Dermis microvascular lymphatic vessel endothelial cell (primary cell): ENCODE data around the gene VTI1A. TPM values are rescaled to one million over a fixed set of nuclear protein-coding genes. Genes with fewer than 3 reads are reported as not detected.
"Not testable (repeated sequence)": the region's sequence is repeated elsewhere in the genome, so short reads cannot be mapped to it uniquely, and the experiment has no call there.

Source experiments
- DNase-seq, 2 donors: peaks; one replicate each; pipeline versions ENCODE4 v3.0.0 to v3.0.0-alpha.2; 2010; ENCODE audit warnings: low read depth in 2 of 2
- total RNA-seq: library from RNA; depleted of rRNA; stranded (reverse); fragments of >200 nt; gene quantifications from 2 replicates; pipeline ENCODE4 v1.2.1, GENCODE V29; 2014

VTI1A gene
- total RNA-seq, 1 donor from 2014 or later, result 13.6 TPM

- no peak for DNase-seq
These were observed 404.7 kb downstream of the VTI1A start for GRCh38 chr10:112851588-112852211.

DNA sequence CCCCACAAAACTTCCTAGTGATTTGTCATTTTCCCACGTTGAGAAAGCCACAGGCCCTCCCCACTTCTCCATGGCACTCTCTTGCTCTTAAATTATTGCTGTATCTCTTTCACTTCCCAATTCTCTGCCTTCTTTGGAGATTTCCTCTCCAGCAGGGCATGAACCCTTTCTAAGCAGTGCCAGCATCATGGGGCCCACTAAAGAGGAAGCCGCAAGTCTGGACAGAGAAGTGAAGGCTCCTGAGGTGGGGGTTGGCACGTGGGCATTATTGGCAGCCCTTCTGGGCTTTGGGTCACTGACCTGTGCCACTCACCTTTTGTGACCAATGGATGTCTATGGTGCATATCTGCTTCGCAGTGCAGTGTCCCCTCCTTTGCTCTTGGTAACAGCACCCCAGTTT lies 405.3 kb downstream of the VTI1A start:
- no peak for DNase-seq

DNA sequence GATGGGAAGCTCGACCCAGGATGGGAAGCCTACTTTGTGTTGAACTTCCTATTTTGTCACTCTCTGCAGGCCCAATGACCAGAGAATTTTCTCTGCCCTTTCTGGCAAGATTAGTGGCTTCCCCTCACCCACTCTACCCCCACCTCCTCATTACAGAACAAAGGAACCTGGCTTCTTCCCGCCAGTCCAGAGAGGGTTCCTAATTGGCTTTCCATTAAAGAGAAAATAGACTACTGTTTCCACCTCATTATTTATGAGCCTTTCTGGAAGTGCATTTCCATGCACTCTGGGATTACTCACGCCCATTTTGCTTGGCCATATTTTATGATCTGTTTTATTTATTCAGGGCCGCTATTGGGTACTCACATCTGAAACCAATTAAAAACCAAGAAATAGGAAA lies 408.1 kb downstream of the VTI1A start:
- DNase-seq, result no peak

- DNase-seq, result no peak
These were observed 410.5 kb downstream of the VTI1A start for GRCh38 chr10:112857493-112857892.

DNA sequence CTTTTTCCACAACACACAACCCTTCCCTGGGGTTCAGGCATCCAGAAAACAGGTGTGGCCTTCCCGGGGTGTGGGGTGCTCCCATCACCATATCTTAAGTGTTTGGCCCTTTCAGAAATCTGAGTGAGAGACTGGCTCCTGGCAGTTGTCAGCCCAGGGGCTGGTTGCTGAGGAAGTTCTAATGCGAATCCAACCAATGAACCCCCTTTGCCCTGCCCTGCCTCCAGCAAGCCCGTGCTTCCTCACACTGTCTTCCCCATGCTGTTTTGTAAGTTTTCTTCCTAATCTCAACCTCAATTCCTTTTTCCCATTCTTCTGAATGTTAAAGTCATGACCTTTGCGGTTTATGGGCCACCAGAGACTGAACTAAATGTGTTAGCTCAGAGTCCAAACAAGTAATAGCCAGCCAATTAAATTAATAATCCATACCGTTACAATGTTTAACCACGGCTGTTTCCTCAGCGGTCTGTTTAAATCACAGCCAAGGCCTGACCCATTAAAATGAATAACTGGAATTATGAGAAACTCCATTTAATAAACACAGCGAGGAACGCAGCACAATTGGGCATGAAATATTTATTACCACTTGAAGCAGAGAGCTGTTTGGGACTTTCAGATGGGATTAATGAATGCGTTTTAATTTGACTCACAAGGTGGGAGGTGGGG lies 412.1 kb downstream of the VTI1A start:
- peak in 1 of 2 donors; percentile 43 for DNase-seq

DNA sequence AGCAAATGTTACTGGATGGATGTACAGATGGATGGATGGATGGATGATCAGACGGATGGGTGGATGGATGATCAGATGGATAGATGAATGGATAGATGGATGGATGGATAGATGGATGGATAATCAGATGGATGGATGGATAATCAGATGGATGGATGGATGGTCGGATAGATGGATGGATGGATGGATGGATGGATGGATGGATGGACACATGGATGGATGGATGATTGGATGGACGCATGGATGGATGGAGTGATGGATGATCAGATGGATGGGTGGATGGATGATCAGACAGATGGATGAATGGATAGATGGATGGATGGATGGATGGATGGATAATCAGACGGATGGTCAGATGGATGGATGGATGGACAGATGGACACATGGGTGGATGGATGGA lies 412.8 kb downstream of the VTI1A start:
- DNase-seq, result no peak

DNA sequence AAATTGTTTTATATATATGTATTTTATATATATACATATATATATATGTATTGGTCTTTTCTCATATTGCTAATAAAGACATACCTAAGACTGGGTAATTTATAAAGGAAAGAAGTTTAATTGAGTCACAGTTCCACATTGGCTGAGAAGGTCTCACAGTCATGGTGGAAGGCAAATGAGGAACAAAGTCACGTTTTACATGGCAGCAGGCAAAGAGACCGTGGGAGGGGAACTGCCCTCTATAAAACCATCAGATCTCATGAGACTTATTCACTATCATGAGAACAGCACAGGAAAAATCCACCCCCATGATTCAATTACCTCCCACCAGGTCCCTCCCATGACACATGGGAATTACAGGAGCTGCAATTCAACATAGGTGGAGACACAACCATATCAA lies 416.4 kb downstream of the VTI1A start:
- DNase-seq, result not testable (repeated sequence)

Other genes with a start within 250 kb of the VTI1A start
- not detected in 2 replicates for gene TECTB, start 163.8 kb upstream of the VTI1A start, total RNA-seq
- 34.4 and 59.9 TPM in 2 replicates for gene ACSL5, start 73.1 kb upstream of the VTI1A start, total RNA-seq
- gene ZDHHC6, start 301 bp upstream of the VTI1A start, total RNA-seq, result 20.5 and 22.7 TPM in 2 replicates